HEK293 (cell line): Measurements from ENCODE around the gene ZBTB25.
A peak's percentile ranks its signal among the peaks of the same experiment; 100 is the strongest.

Experiments used
- CTCF ChIA-PET: fragments of 350-600 bp; formaldehyde crosslinking; extraction: SDS; loops from one replicate; lab custom pipeline; 2021; ENCODE audit warnings: antibody characterized with exemption; lab: Yijun Ruan, JAX
- POLR2A ChIA-PET: fragments of 300-600 bp; formaldehyde crosslinking; extraction: SDS; loops from one replicate; lab custom pipeline; 2020; ENCODE audit warnings: antibody characterized with exemption, inconsistent platforms; lab: Yijun Ruan, JAX
- H3K27ac ChIP-seq: fragments of 200-500 bp; sonication (Bioruptor generic); 2 replicates; pipeline ENCODE4 v1.5.1; 2014; ENCODE audit warnings: low read depth, low read length, control low read depth, inconsistent platforms; ENCODE audit errors: extremely low read depth
- H3K36me3 ChIP-seq, 2 experiments: fragments of 200-500 bp in 1 of 2; sonication (Bioruptor generic) in 1 of 2; 1 replicate in 1 of 2; 2 replicates in 1 of 2; pipeline ENCODE4 v1.5.1; 2014 to 2017; ENCODE audit warnings: inconsistent platforms in 2 of 2, low read length in 2 of 2; ENCODE audit not compliant: control insufficient read depth in 2 of 2, insufficient read depth in 1 of 2
- H3K4me1 ChIP-seq: fragments of 200-500 bp; sonication (Bioruptor generic); 2 replicates; pipeline ENCODE4 v1.5.1; 2014; ENCODE audit warnings: mild to moderate bottlenecking, low read length, inconsistent platforms; ENCODE audit not compliant: control insufficient read depth, insufficient read depth
- H3K4me3 ChIP-seq: 2 replicates; pipeline ENCODE4 v1.5.1; 2011; ENCODE audit warnings: low read depth, mild to moderate bottlenecking, control low read depth, low read length, moderate library complexity
- H3K9me3 ChIP-seq: fragments of 200-500 bp; sonication (Bioruptor generic); 2 replicates; pipeline ENCODE4 v1.5.1; 2014; ENCODE audit warnings: low read depth, low read length, inconsistent platforms; ENCODE audit not compliant: control insufficient read depth, insufficient read depth
- CTCF ChIP-seq: fragments of 450-650 bp; formaldehyde crosslinking; IDR thresholded peaks from 2 replicates; pipeline ENCODE4 v1.5.1; 2016; ENCODE audit warnings: missing biosample characterization, missing genetic modification characterization
- EGR2 ChIP-seq: fragments of 450-650 bp; formaldehyde crosslinking; IDR thresholded peaks from 2 replicates; pipeline ENCODE4 v1.5.1; 2016; ENCODE audit warnings: low read depth, missing biosample characterization, missing genetic modification characterization
- HOXC10 ChIP-seq: sonication (generic); formaldehyde crosslinking; IDR thresholded peaks from 2 replicates; pipeline ENCODE4 v1.8.1; 2023; ENCODE audit warnings: mild to moderate bottlenecking, missing genetic modification reagents
- IKZF3 ChIP-seq: fragments of 450-650 bp; IDR thresholded peaks from 2 replicates; pipeline ENCODE4 v1.5.0; 2018; ENCODE audit warnings: missing biosample characterization, mild to moderate bottlenecking, missing genetic modification characterization, moderate library complexity
- OSR2 ChIP-seq: fragments of 450-650 bp; formaldehyde crosslinking; IDR thresholded peaks from 2 replicates; pipeline ENCODE4 v1.5.1; 2016; ENCODE audit warnings: missing biosample characterization, missing genetic modification characterization
- REPIN1 ChIP-seq: fragments of 450-650 bp; formaldehyde crosslinking; IDR thresholded peaks from 2 replicates; pipeline ENCODE4 v1.5.1; 2017; ENCODE audit warnings: missing biosample characterization, missing genetic modification characterization, low read depth
- SALL2 ChIP-seq: fragments of 450-650 bp; formaldehyde crosslinking; IDR thresholded peaks from 2 replicates; pipeline ENCODE4 v1.5.0; 2017; ENCODE audit warnings: missing biosample characterization, mild to moderate bottlenecking, missing genetic modification characterization, borderline replicate concordance
- SP3 ChIP-seq: fragments of 450-650 bp; formaldehyde crosslinking; IDR thresholded peaks from 2 replicates; pipeline ENCODE4 v1.5.1; 2016; ENCODE audit warnings: missing biosample characterization, missing genetic modification characterization
- ZBTB17 ChIP-seq: fragments of 450-650 bp; formaldehyde crosslinking; IDR thresholded peaks from 2 replicates; pipeline ENCODE4 v1.5.1; 2016; ENCODE audit warnings: missing biosample characterization, missing genetic modification characterization
- ZBTB48 ChIP-seq: fragments of 450-650 bp; formaldehyde crosslinking; IDR thresholded peaks from 2 replicates; pipeline ENCODE4 v1.5.1; 2016; ENCODE audit warnings: missing biosample characterization, missing genetic modification characterization
- ZNF114 ChIP-seq: fragments of 450-650 bp; formaldehyde crosslinking; IDR thresholded peaks from 2 replicates; pipeline ENCODE4 v1.5.0; 2017; ENCODE audit warnings: missing biosample characterization, missing genetic modification characterization
- ZNF146 ChIP-seq: fragments of 450-650 bp; formaldehyde crosslinking; IDR thresholded peaks from 2 replicates; pipeline ENCODE4 v1.5.1; 2016; ENCODE audit warnings: missing biosample characterization, missing genetic modification characterization
- ZNF221 ChIP-seq: fragments of 450-650 bp; formaldehyde crosslinking; IDR thresholded peaks from 2 replicates; pipeline ENCODE4 v1.5.1; 2017; ENCODE audit warnings: missing biosample characterization, missing genetic modification characterization, borderline replicate concordance
- ZNF341 ChIP-seq: fragments of 450-650 bp; formaldehyde crosslinking; IDR thresholded peaks from 2 replicates; pipeline ENCODE4; 2016; ENCODE audit warnings: low read depth, missing biosample characterization, missing genetic modification characterization
- ZNF366 ChIP-seq: fragments of 450-650 bp; formaldehyde crosslinking; conservative IDR thresholded peaks from 2 replicates; pipeline ENCODE4 v1.5.1; 2016; ENCODE audit warnings: missing biosample characterization, missing genetic modification characterization
- ZNF398 ChIP-seq: fragments of 450-650 bp; formaldehyde crosslinking; IDR thresholded peaks from 2 replicates; pipeline ENCODE4 v1.5.1; 2017; ENCODE audit warnings: missing biosample characterization, missing genetic modification characterization
- ZNF426 ChIP-seq: fragments of 450-650 bp; formaldehyde crosslinking; IDR thresholded peaks from 2 replicates; pipeline ENCODE4 v1.5.1; 2017; ENCODE audit warnings: missing biosample characterization, missing genetic modification characterization, mild to moderate bottlenecking, inconsistent platforms, moderate library complexity
- ZNF513 ChIP-seq: fragments of 450-650 bp; IDR thresholded peaks from 2 replicates; pipeline ENCODE4 v1.5.1; 2018; ENCODE audit warnings: missing biosample characterization, missing genetic modification characterization
- ZNF521 ChIP-seq: fragments of 450-650 bp; formaldehyde crosslinking; IDR thresholded peaks from 2 replicates; pipeline ENCODE4 v1.5.1; 2017; ENCODE audit warnings: missing biosample characterization, mild to moderate bottlenecking, missing genetic modification characterization
- ZNF560 ChIP-seq: fragments of 450-650 bp; formaldehyde crosslinking; IDR thresholded peaks from 2 replicates; pipeline ENCODE4 v1.5.1; 2017; ENCODE audit warnings: missing biosample characterization, missing genetic modification characterization, borderline replicate concordance
- ZNF561 ChIP-seq: fragments of 450-650 bp; IDR thresholded peaks from 2 replicates; pipeline ENCODE4 v1.5.1; 2018; ENCODE audit warnings: missing biosample characterization, missing genetic modification characterization, borderline replicate concordance
- ZNF623 ChIP-seq: fragments of 450-650 bp; formaldehyde crosslinking; IDR thresholded peaks from 2 replicates; pipeline ENCODE4 v1.5.1; 2016; ENCODE audit warnings: missing biosample characterization, missing genetic modification characterization
- ZNF654 ChIP-seq: fragments of 450-650 bp; formaldehyde crosslinking; IDR thresholded peaks from 2 replicates; pipeline ENCODE4 v1.5.1; 2016; ENCODE audit warnings: low read depth, missing biosample characterization, missing genetic modification characterization
- ZNF660 ChIP-seq: fragments of 450-650 bp; IDR thresholded peaks from 2 replicates; pipeline ENCODE4 v1.5.1; 2018; ENCODE audit warnings: missing biosample characterization, mild to moderate bottlenecking, missing genetic modification characterization

Gene ZBTB25

GRCh38 chr14:64513271-64513670 is 9.6 kb upstream of the ZBTB25 start:
- ChIA-PET POLR2A (no interaction called here), CTCF (interaction anchor here (0.6 to 0.9 kb wide), 4 partner anchors 9 to 287 kb away, joined by 3 to 4 read pairs (median 4); partner anchors contain the start of gene HSPA2)
- H3K4me1 ChIP-seq: peaks cover 10% of the 10 kb centered on the region
- H3K36me3 ChIP-seq: no peaks in the 10 kb centered on the region; a peak in 1 of 3 replicates
- H3K9me3 ChIP-seq: no peaks in the 10 kb centered on the region
- H3K27ac ChIP-seq: no peak overlapping the region
- no peak overlapping the region for H3K4me3 ChIP-seq
- TF ChIP-seq OSR2 (tag by site-specific recombination): no peak
- TF ChIP-seq SP3 (tag by site-specific recombination): no peak
- no peak for TF ChIP-seq ZNF146 (tag by site-specific recombination)
- no peak for TF ChIP-seq HOXC10 (CRISPR knock-in tag)
- TF ChIP-seq ZNF341 (tag by site-specific recombination): no peak
- TF ChIP-seq EGR2 (tag by site-specific recombination): no peak

GRCh38 chr14:64510825-64511671 is 7.4 kb upstream of the ZBTB25 start:
- Histone ChIP-seq H3K4me1 (peaks cover 9% of the 10 kb centered on the region), H3K36me3 (no peaks in the 10 kb centered on the region; a peak in 1 of 3 replicates), H3K27ac (no peak overlapping the region), H3K9me3 (no peaks in the 10 kb centered on the region), H3K4me3 (no peak overlapping the region)
- CTCF ChIA-PET: interaction anchor here (0.6 to 2.9 kb wide), 19 partner anchors 10 to 1583 kb away, joined by 3 to 29 read pairs (median 5); no protein-coding TSS in a partner anchor
- TF ChIP-seq ZNF513: no peak
- 0 out of 2 replicates have a peak, but pooled peaks have one; percentile 26 for TF ChIP-seq ZNF366
- 0 out of 2 replicates have a peak, but pooled peaks have one; percentile 12 for TF ChIP-seq ZBTB17 (tag by site-specific recombination)
- 0 out of 2 replicates have a peak, but pooled peaks have one; percentile 6 for TF ChIP-seq IKZF3 (tag by site-specific recombination)
- no peak for TF ChIP-seq ZNF521 (tag by site-specific recombination)
- TF ChIP-seq ZBTB48 (tag by site-specific recombination): peak; percentile 40; the same call in 1 of the 2 replicates
- TF ChIP-seq CTCF (tag by site-specific recombination): 0 out of 2 replicates have a peak, but pooled peaks have one; percentile 28
- TF ChIP-seq ZNF654: peak; percentile 38
- POLR2A ChIA-PET: interaction anchor here (1.0 kb wide), 1 partner anchor 29 kb away, joined by 6 read pairs; the partner anchor contains the start of gene HSPA2

GRCh38 chr14:64509036-64509435 is 5.4 kb upstream of the ZBTB25 start:
- Histone ChIP-seq H3K4me3 (no peak overlapping the region), H3K27ac (no peak overlapping the region), H3K36me3 (no peaks in the 10 kb centered on the region; a peak in 1 of 3 replicates), H3K4me1 (peaks cover 9% of the 10 kb centered on the region), H3K9me3 (no peaks in the 10 kb centered on the region)
- CTCF ChIA-PET: interaction anchor here (0.7 to 2.9 kb wide), 4 partner anchors 12 to 379 kb away, joined by 3 to 29 read pairs (median 4); no protein-coding TSS in a partner anchor
- POLR2A ChIA-PET: interaction anchor here (0.6 to 0.9 kb wide), 2 partner anchors 13 to 190 kb away, joined by 3 to 4 read pairs; no protein-coding TSS in a partner anchor
- no peak for TF ChIP-seq ZNF221
- TF ChIP-seq ZNF341 (tag by site-specific recombination): peak; percentile 89
- TF ChIP-seq ZNF560: no peak
- no peak for TF ChIP-seq REPIN1
- no peak for TF ChIP-seq ZNF623 (tag by site-specific recombination)
- no peak for TF ChIP-seq ZNF114 (tag by site-specific recombination)
- no peak for TF ChIP-seq ZNF660 (tag by site-specific recombination)
- no peak for TF ChIP-seq SALL2 (tag by site-specific recombination)
- TF ChIP-seq ZNF561: no peak
- TF ChIP-seq ZNF398 (tag by site-specific recombination): no peak
- TF ChIP-seq ZNF366: no peak
- no peak for TF ChIP-seq ZNF426 (tag by site-specific recombination)
